Stimulated activated CD8-positive, alpha-beta memory T cell treated with anti-CD3 and anti-CD28 coated beads, Interleukin-7, amount 100 ng/mL, for 1 hour (primary cell): Measurements from ENCODE around the gene MRTO4.
"Not testable (repeated sequence)": the region's sequence is repeated elsewhere in the genome, so short reads cannot be mapped to it uniquely, and the experiment has no call there.

Experiments used
- DNase-seq, 2 donors: peaks; one replicate each; pipeline ENCODE4 v3.0.0-alpha.2; 2020; ENCODE audit warnings: low read depth in 2 of 2

Gene MRTO4

DNA sequence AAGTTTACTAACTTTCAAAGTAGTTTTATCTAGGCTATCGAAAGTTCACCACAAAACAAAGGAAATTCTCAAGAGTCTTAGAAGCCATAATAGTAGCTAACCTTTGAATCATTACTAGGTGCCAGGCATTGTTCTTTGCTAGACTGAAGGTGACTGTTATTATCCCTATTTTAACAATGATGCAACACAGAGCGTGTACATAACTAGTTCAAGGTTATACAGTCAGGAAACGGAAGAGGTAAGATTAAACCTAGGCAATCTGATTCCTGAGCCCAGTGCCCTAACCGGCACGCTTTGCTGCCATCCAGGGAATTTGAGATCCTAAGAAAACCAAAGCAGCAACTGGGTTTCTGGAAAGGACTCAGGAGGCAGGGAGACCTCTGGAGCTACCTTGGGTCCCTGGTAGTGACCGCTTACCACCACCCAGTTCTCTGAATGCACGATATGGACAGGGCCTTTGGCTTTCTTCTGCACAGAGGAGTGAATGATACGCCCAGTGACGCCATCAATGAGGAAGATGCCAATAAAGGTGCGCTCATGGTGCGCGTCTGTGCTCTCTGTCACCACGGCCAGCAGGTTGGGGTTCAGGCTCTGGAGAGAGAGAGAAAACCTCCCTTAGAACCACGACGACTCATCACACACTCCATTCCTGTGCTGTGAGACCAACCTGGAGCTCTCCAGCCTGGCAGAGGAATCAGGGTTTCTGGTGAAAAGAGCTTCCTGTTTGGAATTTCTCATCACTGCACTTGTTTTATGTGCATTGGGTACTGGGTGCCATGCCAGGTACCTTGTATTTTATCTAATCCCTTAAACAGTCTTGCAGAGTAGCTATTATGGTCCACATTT lies 28.4 kb upstream of the MRTO4 start:
- DNase-seq, result no peak

GRCh38 chr1:19229229-19229628 lies 22.4 kb upstream of the MRTO4 start:
- DNase-seq, result no peak

DNA sequence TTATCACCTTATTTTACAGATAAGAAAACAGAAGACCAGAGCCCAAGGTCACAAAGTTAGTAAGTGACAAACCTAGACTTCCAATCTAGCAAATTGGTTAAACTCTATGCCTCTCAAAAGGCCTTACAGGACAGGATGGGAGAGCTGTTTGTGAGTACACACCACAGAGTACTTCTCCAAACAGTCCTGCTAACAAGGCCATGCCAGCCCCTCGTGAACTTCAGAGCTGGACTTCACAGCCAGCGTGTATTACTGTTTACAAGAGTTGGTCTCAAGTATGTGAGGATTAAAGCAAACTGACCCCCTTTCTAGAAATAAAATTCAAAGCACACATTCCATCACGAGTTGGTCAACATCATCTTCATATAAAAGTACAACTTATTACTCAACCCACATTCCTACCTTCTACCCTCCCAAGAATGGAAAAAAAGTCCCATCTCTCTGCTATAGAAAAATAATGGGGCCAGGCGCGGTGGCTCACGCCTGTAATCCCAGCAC lies 21.7 kb upstream of the MRTO4 start:
- no peak for DNase-seq

- not testable (repeated sequence) for DNase-seq
Observed at GRCh38 chr1:19231736-19232523, 19.7 kb upstream of the MRTO4 start.

DNA sequence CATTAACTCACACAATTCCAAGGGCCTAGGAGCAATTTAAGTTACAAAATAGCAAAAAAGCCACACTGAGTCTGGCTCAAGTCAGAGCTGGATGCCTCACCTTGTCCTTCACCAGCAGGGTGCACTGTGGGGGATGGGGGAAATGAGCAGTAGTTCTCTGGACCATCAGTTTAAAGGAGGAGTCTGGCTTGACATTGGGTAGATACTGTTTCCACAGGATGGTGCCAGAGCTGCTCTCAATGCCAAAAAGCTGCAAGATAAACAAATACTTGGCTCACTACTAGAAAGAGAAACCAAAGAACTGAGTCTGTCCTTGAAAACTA lies 19.1 kb upstream of the MRTO4 start:
- no peak for DNase-seq

DNA sequence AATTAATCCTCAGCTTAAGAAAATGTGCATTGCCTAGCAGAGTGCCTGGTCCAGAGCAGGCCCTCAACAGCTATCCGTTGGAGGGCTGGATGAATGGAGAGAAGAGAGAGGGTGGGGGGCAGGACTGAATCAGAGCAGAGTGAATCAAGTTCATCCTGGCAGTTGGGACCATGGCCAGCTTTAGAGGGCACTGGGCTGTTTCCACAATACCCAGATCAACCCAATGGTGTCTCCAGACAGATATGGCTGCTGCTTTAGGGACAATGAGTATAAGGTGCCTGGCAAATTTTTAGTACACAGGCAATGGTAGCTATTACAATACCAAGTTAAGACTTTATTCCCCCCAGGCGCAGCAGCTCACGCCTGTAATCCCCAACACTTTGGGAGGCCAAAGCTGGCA lies 17.4 kb upstream of the MRTO4 start:
- no peak for DNase-seq

DNA sequence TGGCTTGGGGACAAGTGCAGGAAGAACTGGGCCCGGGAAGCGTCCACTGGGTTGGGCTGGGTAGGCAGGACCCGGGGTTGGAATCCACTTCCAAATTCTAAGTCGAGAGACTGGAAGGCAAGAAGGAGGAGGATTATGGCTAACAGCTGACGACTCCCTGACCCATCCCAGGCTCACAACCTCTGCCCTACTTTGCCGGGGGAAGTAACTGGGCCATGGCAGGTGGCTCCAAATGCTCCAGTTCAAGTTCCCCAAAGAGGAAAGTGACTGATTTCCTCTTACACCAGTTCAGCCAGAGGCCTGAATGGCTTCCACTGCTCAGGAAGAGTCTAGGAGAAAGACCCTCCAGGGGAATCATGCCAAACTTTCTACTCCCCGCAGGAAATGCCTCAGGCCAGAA lies 11.7 kb upstream of the MRTO4 start:
- DNase-seq, result no peak

- peak; percentile 15 to 56 for DNase-seq
Observed at GRCh38 chr1:19240673-19241538, 10.7 kb upstream of the MRTO4 start.

- no peak for DNase-seq
Observed at GRCh38 chr1:19250629-19251304, 838 bp upstream of the MRTO4 start.

GRCh38 chr1:19254416-19254815 lies 2.8 kb downstream of the MRTO4 start:
- DNase-seq, result no peak

DNA sequence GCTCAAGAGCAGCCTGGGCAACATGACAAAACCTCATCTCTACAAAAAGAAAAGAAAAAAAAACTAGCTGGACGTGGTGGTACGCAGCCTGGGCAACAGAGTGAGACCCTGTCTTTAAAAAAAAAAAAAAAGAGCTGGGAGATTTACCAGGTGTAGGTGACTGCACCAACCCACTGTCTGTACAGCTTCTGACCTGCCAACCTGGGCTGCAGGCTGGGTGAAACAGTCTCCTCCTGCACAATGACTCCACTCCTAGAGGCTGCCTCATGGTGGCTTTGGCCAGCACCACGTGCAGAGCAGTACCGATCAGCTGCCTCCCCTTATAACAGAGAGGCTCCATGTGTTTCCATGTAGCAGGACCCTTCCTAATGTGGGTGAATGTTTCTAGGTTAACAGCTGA lies 3.7 kb downstream of the MRTO4 start:
- DNase-seq, result no peak

DNA sequence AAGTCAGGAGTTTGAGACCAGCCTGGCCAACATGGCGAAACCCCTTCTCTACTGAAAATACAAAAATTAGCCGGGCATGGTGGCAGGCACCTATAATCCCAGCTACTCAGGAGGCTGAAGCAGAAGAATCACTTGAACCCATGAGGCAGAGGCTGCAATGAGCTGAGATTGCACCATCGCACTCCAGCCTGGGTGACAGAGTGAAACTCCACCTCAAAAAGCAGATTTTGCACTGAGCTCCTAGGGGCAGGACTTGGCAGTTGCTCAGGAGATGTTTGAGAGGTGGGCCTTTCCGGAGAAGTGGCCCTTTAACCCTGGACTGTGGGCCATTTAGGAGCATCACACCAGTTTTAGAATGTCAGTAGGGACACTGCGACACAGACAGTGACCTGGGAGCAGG lies 4.7 kb downstream of the MRTO4 start:
- DNase-seq, result not testable (repeated sequence)

DNA sequence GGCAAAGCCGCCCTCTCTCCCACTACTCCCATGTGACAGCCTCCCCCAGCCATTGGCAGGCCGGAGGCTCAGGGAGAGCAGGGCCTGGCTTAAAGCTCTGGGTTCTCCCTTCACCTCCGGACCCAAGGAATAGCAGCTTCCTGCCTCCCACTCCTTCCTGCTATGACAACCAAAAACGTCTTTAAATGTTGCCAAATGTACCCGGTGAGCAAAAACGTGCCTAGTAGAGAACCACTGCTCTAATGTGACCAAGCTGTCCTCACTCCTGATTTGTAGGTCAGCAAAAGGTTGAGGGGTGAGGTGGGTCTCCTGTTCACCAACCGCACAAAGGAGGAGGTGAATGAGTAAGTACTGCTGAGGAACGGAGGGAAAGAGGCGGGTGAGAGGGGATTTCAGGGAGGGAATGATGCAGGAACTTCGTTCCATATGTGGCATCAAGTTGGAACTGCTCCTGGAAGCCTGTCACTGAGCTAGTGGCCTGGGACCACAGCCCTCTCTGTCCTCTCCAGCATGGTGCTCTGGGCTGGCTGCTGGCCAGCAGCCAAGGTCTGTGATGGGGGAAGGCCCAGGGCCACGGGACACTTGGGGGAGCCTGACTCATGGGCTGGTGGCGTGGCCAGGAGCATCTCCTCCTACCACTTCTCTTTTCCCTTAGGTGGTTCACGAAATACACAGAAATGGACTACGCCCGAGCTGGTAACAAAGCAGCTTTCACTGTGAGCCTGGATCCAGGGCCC lies 5.7 kb downstream of the MRTO4 start:
- DNase-seq, result no peak

GRCh38 chr1:19258353-19258752 lies 6.7 kb downstream of the MRTO4 start:
- DNase-seq, result no peak

DNA sequence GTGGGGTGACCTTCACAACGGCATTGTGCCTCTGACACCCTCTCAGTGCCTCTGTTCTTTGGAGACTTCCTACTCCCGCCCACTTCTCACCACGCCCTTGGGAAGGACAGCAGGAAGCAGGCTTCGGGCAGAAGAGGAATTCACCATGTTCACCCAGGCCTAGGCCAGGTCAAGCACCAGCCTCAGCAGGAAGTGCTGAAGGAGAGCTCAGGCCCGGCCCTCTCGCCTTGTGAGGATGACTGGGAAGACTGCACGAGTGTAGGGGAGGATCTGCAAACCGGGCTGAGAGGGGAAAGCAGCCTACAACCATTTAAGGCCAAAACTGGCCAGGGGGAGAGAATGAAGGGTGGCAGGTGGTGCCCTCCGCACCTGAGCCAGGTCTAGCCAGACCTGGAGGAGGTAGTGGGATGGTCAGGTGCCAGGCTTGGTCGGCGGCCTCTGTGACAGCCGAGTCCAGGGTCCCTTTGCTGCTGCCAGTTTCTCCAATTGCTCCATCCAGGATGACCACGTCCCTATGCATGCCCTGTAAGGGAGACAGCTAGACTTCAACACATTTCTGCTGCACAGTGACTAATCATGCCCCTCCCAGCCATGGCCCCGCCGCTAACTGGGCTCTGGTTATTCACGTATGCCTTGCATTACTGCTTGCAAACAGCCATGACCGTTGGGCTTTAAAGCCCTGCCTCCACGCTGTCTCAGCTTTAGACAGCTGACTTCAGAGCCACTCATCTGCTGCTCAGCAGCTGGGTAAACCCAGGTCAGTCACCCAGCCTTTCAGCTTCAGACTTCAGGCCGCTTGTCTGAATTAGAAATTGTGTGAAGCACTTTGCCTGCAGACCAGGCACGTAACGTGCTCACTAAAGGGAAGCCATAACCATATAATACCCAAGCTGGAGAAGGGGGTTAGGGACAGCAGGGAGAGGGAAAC lies 8.9 kb downstream of the MRTO4 start:
- no peak for DNase-seq

DNA sequence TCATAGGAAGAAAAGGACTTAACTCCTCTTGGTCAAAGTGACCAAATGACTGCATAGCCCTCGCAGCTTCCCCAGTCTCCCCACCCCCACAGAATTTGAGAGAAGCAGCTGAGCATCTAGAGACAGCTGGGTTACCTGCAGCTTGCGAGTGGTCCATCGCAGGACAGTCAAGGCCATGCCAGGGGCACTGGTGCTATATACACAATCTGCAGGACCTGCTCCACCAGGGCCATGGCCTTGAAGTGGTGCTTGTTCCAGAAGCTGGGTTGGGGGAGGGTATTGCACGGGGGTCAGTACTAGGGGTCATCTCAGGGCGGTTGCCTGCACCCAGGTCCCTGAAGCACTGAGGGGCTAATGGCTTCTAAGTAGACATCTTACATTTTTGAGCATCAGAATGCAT lies 10.4 kb downstream of the MRTO4 start:
- no peak for DNase-seq

DNA sequence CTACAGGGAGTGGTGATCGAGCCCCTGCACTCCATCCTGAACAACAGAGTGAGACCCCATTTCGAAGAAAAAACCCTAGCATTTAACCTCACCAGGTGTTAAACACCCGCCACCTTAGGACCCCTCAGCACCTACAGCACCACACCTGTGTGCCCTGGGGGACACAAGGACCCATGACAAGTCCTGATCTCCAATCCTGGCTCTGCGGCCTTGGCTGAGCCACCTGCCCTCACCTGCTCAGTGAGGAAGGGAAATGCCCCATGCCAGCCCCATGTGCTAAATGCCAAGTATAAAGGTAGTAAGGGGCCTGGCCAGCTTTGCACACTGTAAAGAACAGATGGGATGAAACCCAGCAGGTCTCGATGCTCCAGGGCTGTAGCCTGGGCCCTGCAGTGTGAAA lies 11.1 kb downstream of the MRTO4 start:
- no peak for DNase-seq

DNA sequence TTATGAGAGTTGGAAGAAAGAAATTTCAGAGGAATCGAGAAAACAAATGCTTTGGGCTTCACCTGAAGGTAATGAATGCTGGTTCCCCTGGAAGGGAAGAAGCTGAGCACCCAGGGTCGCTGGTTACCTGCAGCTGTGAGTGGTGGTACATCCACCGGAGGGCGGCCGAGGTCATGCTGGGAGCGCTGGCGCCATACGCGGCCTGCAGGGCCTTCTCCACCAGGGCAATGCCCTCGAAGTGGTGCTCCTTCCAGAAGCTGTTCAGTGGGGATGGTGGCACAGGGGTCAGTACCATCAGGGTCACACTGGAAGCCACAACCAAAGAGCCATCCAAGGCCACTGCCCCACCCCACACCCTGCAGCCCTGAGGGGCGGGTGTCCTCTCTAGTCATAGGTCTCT lies 16.8 kb downstream of the MRTO4 start:
- no peak for DNase-seq

GRCh38 chr1:19269427-19270342 lies 18.1 kb downstream of the MRTO4 start:
- not testable (repeated sequence) for DNase-seq
